Cardiac septum (tissue), 1 donor: Measurements from ENCODE around the gene RNF224. TPM values are rescaled to one million over a fixed set of nuclear protein-coding genes. Genes with fewer than 3 reads are reported as not detected.

Source experiments
- DNase-seq: peaks from one replicate; pipeline ENCODE4 v3.0.0-alpha.2; 2020; ENCODE audit warnings: low spot score
- intact Hi-C: fragments of 100-400 bp; cut with DNase I; formaldehyde crosslinking; loops from one replicate; pipeline ENCODE4 v1.14.0; 2022
- total RNA-seq: library from RNA; stranded (reverse); fragmentation: NEBNext Ultra II Directional; extraction: Animal tissue kit (Norgen Biotek cat#: 25700); gene quantifications from one replicate; pipeline ENCODE4 v1.2.1, GENCODE V29; 2021
- donor health status: DM: no; HTN: no; CAD: no.

The RNF224 gene
- total RNA-seq, 1 donor from 2014 or later: not detected

GRCh38 chr9:137206602-137207001 is 20.7 kb upstream of the RNF224 start:
- no peak for DNase-seq
- intact Hi-C loops: no loop called here

- intact Hi-C loops: no loop called here
- DNase-seq: no peak
Measured at GRCh38 chr9:137211532-137211931, 15.8 kb upstream of the RNF224 start.

- no peak for DNase-seq
Measured at GRCh38 chr9:137212520-137212919, 14.8 kb upstream of the RNF224 start.

GRCh38 chr9:137213160-137214060 is 13.9 kb upstream of the RNF224 start:
- no peak for DNase-seq
- intact Hi-C loops: no loop called here

More at GRCh38 chr9:137212520-137212919, 14.8 kb upstream of the RNF224 start:
- intact Hi-C loops: no loop called here

- intact Hi-C loops: no loop called here
- DNase-seq: no peak
Measured at GRCh38 chr9:137214620-137215019, 12.7 kb upstream of the RNF224 start.

GRCh38 chr9:137215196-137215986 is 11.9 kb upstream of the RNF224 start:
- no peak for DNase-seq
- intact Hi-C loops: no loop called here

- intact Hi-C loops: no loop called here
- DNase-seq: no peak
Measured at GRCh38 chr9:137216188-137216965, 10.9 kb upstream of the RNF224 start.

- no peak for DNase-seq
- intact Hi-C loops: no loop called here
Measured at GRCh38 chr9:137217276-137218211, 9.8 kb upstream of the RNF224 start.

GRCh38 chr9:137218212-137218753 is 9.0 kb upstream of the RNF224 start:
- intact Hi-C loops: no loop called here

GRCh38 chr9:137218754-137219271 is 8.5 kb upstream of the RNF224 start:
- intact Hi-C loops: no loop called here
- peak; percentile 80 for DNase-seq

More at GRCh38 chr9:137218212-137218753, 9.0 kb upstream of the RNF224 start:
- DNase-seq: no peak

- intact Hi-C loops: no loop called here
- DNase-seq: no peak
Measured at GRCh38 chr9:137219757-137220316, 7.5 kb upstream of the RNF224 start.

GRCh38 chr9:137220317-137221094 is 6.8 kb upstream of the RNF224 start:
- no peak for DNase-seq
- intact Hi-C loops: no loop called here

GRCh38 chr9:137221095-137221505 is 6.2 kb upstream of the RNF224 start:
- intact Hi-C loops: no loop called here
- no peak for DNase-seq

GRCh38 chr9:137221506-137222111 is 5.7 kb upstream of the RNF224 start:
- DNase-seq: no peak
- intact Hi-C loops: loop anchor here (2.0 kb wide), 2 partner anchors 21 to 33 kb away; partner anchors contain the start of genes ANAPC2, SSNA1 and TPRN

- intact Hi-C loops: loop anchor here (1.0 to 2.0 kb wide), 3 partner anchors 22 to 34 kb away; partner anchors contain the start of genes ANAPC2, NELFB, SSNA1 and TPRN
- no peak for DNase-seq
Measured at GRCh38 chr9:137222190-137223077, 4.9 kb upstream of the RNF224 start, which contains the start of gene RNF208. Gene RNF208 (minus strand): TSS chr9:137222240. CDS start chr9:137221212, 1,028 bp downstream.
